ENCODE data around the gene EHD4. TPM values are rescaled to one million over a fixed set of nuclear protein-coding genes. Genes with fewer than 3 reads are reported as not detected.
A peak's percentile ranks its signal among the peaks of the same experiment; 100 is the strongest.

EHD4 gene
- total RNA-seq, 1 donor from 2014 or later = 21.1 TPM

GRCh38 chr15:41903782-41904181, 68.6 kb downstream of the EHD4 start:
- DNase-seq (ENCODE audit: low read depth) = no peak
- Histone ChIP-seq H3K36me3 (ENCODE audit: control insufficient read depth, insufficient read depth, low read length) (peaks cover 23% of the 10 kb centered on the region), H3K4me3 (ENCODE audit: low read depth, low read length) (no peak overlapping the region), H3K27me3 (ENCODE audit: control insufficient read depth, insufficient read depth, low read length) (no peaks in the 10 kb centered on the region)
- no peak for FAIRE-seq
- TF ChIP-seq CTCF (IDR thresholded peaks at IDR 0.05; ENCODE audit: insufficient read depth, low read length, severe bottlenecking) = no peak

GRCh38 chr15:41901431-41901830, 70.9 kb downstream of the EHD4 start:
- DNase-seq (ENCODE audit: low read depth) (no peak), FAIRE-seq (no peak)
- Histone ChIP-seq H3K4me3 (ENCODE audit: low read depth, low read length) (no peak overlapping the region), H3K27me3 (ENCODE audit: control insufficient read depth, insufficient read depth, low read length) (no peaks in the 10 kb centered on the region), H3K36me3 (ENCODE audit: control insufficient read depth, insufficient read depth, low read length) (peaks cover 18% of the 10 kb centered on the region)
- TF ChIP-seq CTCF (IDR thresholded peaks at IDR 0.05; ENCODE audit: insufficient read depth, low read length, severe bottlenecking) = no peak

GRCh38 chr15:41900526-41901380, 71.6 kb downstream of the EHD4 start:
- H3K36me3 ChIP-seq (ENCODE audit: control insufficient read depth, insufficient read depth, low read length) = peaks cover 18% of the 10 kb centered on the region
- DNase-seq (ENCODE audit: low read depth) = no peak
- FAIRE-seq = peak; percentile 89

GRCh38 chr15:41899854-41900442, 72.4 kb downstream of the EHD4 start:
- Histone ChIP-seq H3K4me3 (ENCODE audit: low read depth, low read length) (no peak overlapping the region), H3K27me3 (ENCODE audit: control insufficient read depth, insufficient read depth, low read length) (no peaks in the 10 kb centered on the region), H3K36me3 (ENCODE audit: control insufficient read depth, insufficient read depth, low read length) (peaks cover 18% of the 10 kb centered on the region)
- FAIRE-seq (no peak), DNase-seq (ENCODE audit: low read depth) (no peak)
- no peak for TF ChIP-seq CTCF (IDR thresholded peaks at IDR 0.05; ENCODE audit: insufficient read depth, low read length, severe bottlenecking)

More at GRCh38 chr15:41900526-41901380, 71.6 kb downstream of the EHD4 start:
- no peak for TF ChIP-seq CTCF (IDR thresholded peaks at IDR 0.05; ENCODE audit: insufficient read depth, low read length, severe bottlenecking)
- H3K27me3 ChIP-seq (ENCODE audit: control insufficient read depth, insufficient read depth, low read length) = no peaks in the 10 kb centered on the region
- no peak overlapping the region for H3K4me3 ChIP-seq (ENCODE audit: low read depth, low read length)

GRCh38 chr15:41897363-41897799, 75.0 kb downstream of the EHD4 start:
- DNase-seq (ENCODE audit: low read depth) (no peak), FAIRE-seq (no peak)
- H3K27me3 ChIP-seq (ENCODE audit: control insufficient read depth, insufficient read depth, low read length) = no peaks in the 10 kb centered on the region
- peaks cover 13% of the 10 kb centered on the region for H3K36me3 ChIP-seq (ENCODE audit: control insufficient read depth, insufficient read depth, low read length)
- H3K4me3 ChIP-seq (ENCODE audit: low read depth, low read length) = no peak overlapping the region
- TF ChIP-seq CTCF (IDR thresholded peaks at IDR 0.05; ENCODE audit: insufficient read depth, low read length, severe bottlenecking) = no peak
